Stimulated activated effector memory CD8-positive, alpha-beta T cell treated with anti-CD3 and anti-CD28 coated beads, Interleukin-12 subunit alpha, Interleukin-12 subunit beta, amount 100 ng/mL, for 72 hours (primary cell): Measurements from ENCODE around the gene TNRC6A.
A peak's percentile ranks its signal among the peaks of the same experiment; 100 is the strongest.
"Not testable (repeated sequence)": the region's sequence is repeated elsewhere in the genome, so short reads cannot be mapped to it uniquely, and the experiment has no call there.

Source experiments
- ATAC-seq: fragments of 150-1000 bp; cut with Tn5 transposase; 2 replicates; pipeline ENCODE4 v1.10.0; 2021
- DNase-seq, 2 donors: peaks; one replicate each; pipeline ENCODE4 v3.0.0; 2021 to 2022; ENCODE audit warnings: low spot score in 2 of 2
- H3K27ac Mint-ChIP-seq: one replicate; pipeline ENCODE4 v1.8.0; 2022; ENCODE audit warnings: mild to moderate bottlenecking, mixed read lengths
- H3K36me3 Mint-ChIP-seq: one replicate; pipeline ENCODE4 v1.8.0; 2022; ENCODE audit warnings: mild to moderate bottlenecking, mixed read lengths
- H3K4me1 Mint-ChIP-seq: one replicate; pipeline ENCODE4 v1.8.0; 2022; ENCODE audit warnings: mixed read lengths
- H3K4me3 Mint-ChIP-seq: one replicate; pipeline ENCODE4 v1.8.0; 2022; ENCODE audit warnings: mild to moderate bottlenecking, mixed read lengths
- H3K9me3 Mint-ChIP-seq: one replicate; pipeline ENCODE4 v1.8.0; 2022; ENCODE audit warnings: mixed read lengths

The TNRC6A gene

GRCh38 chr16:24834459-24835335 is 105.2 kb downstream of the TNRC6A start:
- peak; percentile 40 for ATAC-seq
- Mint-ChIP-seq H3K36me3 (no peaks in the 10 kb centered on the region), H3K4me3 (no peak overlapping the region), H3K27ac (no peak overlapping the region), H3K9me3 (no peaks in the 10 kb centered on the region), H3K4me1 (no peaks in the 10 kb centered on the region)
- DNase-seq, result no peak

DNA sequence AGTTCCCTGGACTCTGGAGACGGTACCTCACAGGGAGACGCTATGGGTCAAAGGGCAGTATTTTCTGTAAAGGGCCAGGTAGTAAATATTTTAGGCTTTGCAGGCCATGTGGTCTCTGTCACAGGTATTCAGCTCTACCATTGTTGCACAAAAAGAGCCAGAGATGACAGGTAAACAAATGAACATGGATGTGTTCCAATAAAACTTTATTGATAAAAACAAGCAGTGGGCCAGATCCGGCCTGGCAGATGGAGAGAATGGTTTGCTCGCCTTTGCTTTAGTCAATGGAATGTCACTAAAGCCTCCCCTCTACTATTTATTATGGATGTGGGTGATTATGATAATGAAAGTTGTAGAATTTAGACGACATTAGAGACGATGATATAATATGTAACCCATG is 107.4 kb downstream of the TNRC6A start:
- DNase-seq (no peak), ATAC-seq (no peak)
- no peaks in the 10 kb centered on the region for H3K9me3 Mint-ChIP-seq
- peaks cover 5% of the 10 kb centered on the region for H3K4me1 Mint-ChIP-seq
- H3K4me3 Mint-ChIP-seq, result no peak overlapping the region
- H3K27ac Mint-ChIP-seq, result no peak overlapping the region
- H3K36me3 Mint-ChIP-seq, result no peaks in the 10 kb centered on the region

DNA sequence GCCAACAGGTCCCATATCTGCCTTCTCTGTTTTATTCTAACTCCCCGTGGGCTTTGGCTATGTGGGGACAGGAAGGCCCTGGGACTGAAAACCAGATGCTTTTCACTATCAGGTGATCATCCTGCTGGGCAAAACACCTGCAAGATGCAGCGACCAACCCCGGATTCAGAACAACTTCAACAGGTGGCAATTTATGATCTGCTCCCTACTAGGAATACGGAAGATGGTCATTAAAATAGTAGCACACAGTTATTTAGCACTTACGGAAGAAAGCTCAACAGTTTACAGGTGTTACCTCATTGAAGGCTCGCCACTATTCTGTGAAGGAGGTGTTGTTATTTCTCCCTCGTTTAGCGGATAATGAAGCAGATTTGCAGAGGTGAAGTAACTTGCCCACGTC is 108.5 kb downstream of the TNRC6A start:
- DNase-seq (no peak), ATAC-seq (no peak)
- Mint-ChIP-seq H3K4me3 (no peak overlapping the region), H3K4me1 (peaks cover 5% of the 10 kb centered on the region), H3K36me3 (no peaks in the 10 kb centered on the region), H3K9me3 (no peaks in the 10 kb centered on the region), H3K27ac (no peak overlapping the region)

- no peak for ATAC-seq
- Mint-ChIP-seq H3K27ac (no peak overlapping the region), H3K4me1 (peaks cover 5% of the 10 kb centered on the region), H3K9me3 (no peaks in the 10 kb centered on the region), H3K36me3 (no peaks in the 10 kb centered on the region), H3K4me3 (no peak overlapping the region)
- DNase-seq, result no peak
Observed at GRCh38 chr16:24838554-24839266, 109.3 kb downstream of the TNRC6A start.

GRCh38 chr16:24839347-24839972 is 110.0 kb downstream of the TNRC6A start:
- Mint-ChIP-seq H3K36me3 (no peaks in the 10 kb centered on the region), H3K4me1 (peaks cover 9% of the 10 kb centered on the region), H3K27ac (no peak overlapping the region), H3K9me3 (no peaks in the 10 kb centered on the region), H3K4me3 (no peak overlapping the region)
- ATAC-seq, result no peak
- no peak for DNase-seq

DNA sequence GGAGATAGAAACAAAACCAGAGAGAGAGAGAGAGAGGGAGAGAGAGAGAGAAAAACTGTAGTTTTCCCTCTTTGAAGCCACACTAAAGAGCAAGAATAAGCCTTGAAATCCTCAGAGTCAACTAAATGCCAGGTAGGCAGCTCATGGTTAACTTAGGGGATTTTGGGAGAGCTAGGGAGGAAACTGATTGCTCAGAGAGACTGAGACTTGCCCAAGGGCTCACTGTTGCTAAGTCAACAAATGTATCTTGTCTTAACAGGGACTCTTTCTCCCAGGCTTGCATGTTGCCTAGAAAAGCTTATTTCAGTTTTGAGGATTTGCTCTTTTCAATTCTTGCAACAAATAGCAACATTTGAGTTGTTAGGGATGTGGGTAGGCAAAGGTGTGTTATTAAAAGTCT is 111.8 kb downstream of the TNRC6A start:
- ATAC-seq, result no peak
- Mint-ChIP-seq H3K27ac (no peak overlapping the region), H3K36me3 (no peaks in the 10 kb centered on the region), H3K4me1 (peaks cover 11% of the 10 kb centered on the region), H3K9me3 (no peaks in the 10 kb centered on the region), H3K4me3 (no peak overlapping the region)
- no peak for DNase-seq

DNA sequence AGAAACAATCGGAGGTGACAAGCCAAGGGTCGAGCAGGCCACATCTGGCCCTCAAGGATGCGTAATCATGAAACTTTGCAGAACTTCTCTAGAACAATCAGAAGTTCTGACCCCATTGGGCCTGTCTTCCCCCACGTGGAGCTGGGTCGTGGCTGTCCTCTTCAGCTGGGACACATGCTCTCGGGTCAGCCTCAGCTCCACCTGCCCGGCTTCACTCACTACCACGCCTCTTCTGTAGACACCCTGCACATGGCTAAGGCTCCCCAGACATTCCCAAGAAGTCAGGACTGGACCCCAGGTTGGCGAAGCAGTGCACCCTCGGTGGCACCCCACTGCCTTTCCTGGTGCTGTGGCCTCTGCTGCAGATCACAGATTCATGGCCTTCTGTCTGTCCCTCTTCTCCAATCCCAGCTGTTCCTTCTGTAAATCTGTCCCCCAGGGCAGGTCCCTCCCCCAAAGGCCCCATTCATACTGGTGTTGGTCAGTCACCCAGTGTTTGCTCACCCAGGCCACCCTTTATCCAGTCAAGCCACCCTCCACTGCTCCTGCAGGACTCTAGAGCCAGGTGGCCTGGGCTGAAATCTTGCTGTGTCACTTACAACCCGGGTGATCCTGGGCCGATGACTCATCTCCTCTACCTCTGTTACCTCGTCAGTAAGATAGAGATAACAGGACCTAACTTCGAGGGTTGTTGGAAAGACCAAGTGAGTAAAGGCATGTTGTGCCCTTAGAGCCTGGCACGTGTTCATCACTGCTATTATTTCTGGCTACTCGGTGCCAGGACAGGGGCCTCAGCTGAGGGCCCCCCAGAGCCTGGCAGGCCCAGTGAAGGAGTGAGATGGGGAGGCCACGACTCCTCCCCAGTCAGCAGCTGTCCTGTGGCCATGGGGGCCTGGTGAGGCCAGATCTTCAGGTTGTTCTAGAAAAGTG is 114.9 kb downstream of the TNRC6A start:
- DNase-seq (no peak), ATAC-seq (peak; percentile 68)
- peaks cover 11% of the 10 kb centered on the region for H3K4me1 Mint-ChIP-seq
- no peaks in the 10 kb centered on the region for H3K36me3 Mint-ChIP-seq
- no peaks in the 10 kb centered on the region for H3K9me3 Mint-ChIP-seq
- no peak overlapping the region for H3K4me3 Mint-ChIP-seq
- H3K27ac Mint-ChIP-seq, result no peak overlapping the region

DNA sequence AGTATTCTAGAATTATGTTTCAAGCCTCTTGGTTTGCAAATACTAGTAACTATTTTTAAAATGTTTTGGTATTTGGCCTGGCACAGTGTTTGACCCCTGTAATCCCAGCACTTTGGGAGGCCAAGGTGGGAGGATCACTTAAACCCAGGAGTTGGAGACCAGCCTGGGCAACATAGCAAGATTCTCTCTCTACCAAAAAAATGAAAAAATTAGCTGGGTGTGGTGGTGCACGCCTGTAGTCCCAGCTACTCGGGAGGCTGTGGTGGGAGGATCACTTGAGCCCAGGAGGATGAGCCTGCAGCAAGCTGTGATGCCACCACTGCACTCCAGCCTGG is 115.5 kb downstream of the TNRC6A start:
- ATAC-seq, H3K27ac Mint-ChIP-seq: not testable (repeated sequence)

DNA sequence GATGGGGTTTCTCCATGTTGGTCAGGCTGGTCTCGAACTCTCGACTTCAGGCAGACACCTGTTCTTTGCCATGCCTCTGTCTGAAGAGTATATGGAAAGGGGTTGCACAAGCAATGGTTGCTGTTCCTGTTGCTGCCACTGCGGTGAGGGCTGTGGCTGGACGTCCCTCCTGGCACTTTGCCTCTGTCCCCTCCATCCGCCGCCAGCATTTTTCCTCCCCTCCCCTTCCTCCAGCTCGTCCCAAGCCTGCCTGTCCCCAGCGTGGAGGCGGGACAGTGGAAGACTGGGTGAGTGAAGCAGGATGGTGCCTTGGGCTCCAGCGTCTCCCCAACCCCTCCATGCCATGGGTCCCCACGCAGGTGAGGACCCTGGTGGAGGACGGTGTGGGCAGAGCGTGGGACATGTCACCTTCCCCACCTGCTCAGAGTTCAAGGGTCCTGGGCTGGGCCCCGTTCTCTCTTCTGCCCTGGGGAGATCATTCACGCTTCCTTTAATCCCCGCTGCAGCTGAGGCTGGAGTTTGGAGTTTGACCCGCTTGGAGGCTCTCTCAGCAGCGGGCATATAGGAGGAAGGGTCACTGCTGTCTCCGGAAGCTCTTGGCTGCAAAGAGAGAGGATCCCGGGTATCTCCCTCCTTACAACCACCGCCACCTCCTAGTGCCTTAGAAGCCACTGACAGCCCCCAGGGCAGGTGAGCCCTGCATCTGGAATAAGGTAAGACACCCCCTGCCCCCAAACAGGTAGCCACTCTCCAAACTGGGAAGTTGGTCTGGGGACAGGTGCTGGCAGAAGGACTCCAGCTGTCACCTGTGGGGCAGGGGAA is 116.5 kb downstream of the TNRC6A start, which contains the start of gene SLC5A11:
Gene SLC5A11 (plus strand): TSS at position 238 of the 822 bp plus-strand sequence. CDS start 12,681 bp downstream, outside the sequence.
- DNase-seq, result no peak
- no peaks in the 10 kb centered on the region for H3K9me3 Mint-ChIP-seq
- peaks cover 13% of the 10 kb centered on the region for H3K4me1 Mint-ChIP-seq
- no peak for ATAC-seq
- H3K27ac Mint-ChIP-seq, result no peak within 1 kb of the TSS
- no peaks in the 10 kb centered on the region for H3K36me3 Mint-ChIP-seq
- no peak within 1 kb of the TSS for H3K4me3 Mint-ChIP-seq

More for the DNA sequence above, 115.5 kb downstream of the TNRC6A start:
- DNase-seq, H3K9me3 Mint-ChIP-seq, H3K4me3 Mint-ChIP-seq, H3K36me3 Mint-ChIP-seq: not testable (repeated sequence)
- peaks cover 11% of the 10 kb centered on the region for H3K4me1 Mint-ChIP-seq

GRCh38 chr16:24846548-24847357 is 117.3 kb downstream of the TNRC6A start:
- no peak for ATAC-seq
- Mint-ChIP-seq H3K27ac (no peak overlapping the region), H3K36me3 (peaks cover 3% of the 10 kb centered on the region), H3K4me1 (peaks cover 17% of the 10 kb centered on the region), H3K9me3 (no peaks in the 10 kb centered on the region), H3K4me3 (no peak overlapping the region)
- DNase-seq, result no peak

DNA sequence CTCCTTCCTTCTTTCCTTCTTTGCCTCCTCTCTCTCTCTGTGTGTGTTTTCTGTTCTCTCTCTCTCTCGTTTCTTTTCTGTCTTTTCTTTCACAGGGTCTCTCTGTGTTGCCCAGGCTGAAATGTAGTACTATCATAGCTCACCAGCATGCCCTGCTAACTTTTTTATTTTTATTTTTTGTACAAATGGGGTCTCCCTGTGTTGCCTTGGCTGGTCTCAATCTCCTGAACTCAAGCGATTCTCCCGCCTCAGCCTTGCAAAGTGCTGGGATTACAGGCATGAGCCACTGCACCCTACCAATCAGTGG is 117.9 kb downstream of the TNRC6A start:
- no peak overlapping the region for H3K4me3 Mint-ChIP-seq
- ATAC-seq (no peak), DNase-seq (no peak)
- H3K36me3 Mint-ChIP-seq, result peaks cover 8% of the 10 kb centered on the region
- H3K9me3 Mint-ChIP-seq, result no peaks in the 10 kb centered on the region
- H3K4me1 Mint-ChIP-seq, result peaks cover 23% of the 10 kb centered on the region
- H3K27ac Mint-ChIP-seq, result no peak overlapping the region

DNA sequence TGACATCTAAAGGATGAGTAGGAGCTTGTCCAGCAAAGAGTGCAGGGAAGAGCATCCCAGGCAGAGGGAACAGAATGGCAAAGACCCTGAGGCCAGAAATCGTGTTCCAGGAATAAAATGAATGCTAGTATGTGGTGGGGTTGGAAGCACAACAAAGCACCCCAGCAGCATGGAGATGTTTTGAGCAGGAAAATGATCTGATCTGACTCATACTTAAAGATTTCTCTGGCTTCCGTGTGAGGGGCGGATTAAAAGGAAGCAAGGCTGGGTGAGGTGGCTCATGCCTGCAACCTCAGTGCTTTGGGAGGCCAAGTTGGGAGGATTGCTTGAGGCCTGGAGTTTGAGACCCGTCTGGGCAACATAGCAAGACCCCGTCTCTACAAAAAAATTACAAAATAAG is 118.6 kb downstream of the TNRC6A start:
- DNase-seq (no peak), ATAC-seq (no peak)
- H3K4me3 Mint-ChIP-seq, result no peak overlapping the region
- H3K27ac Mint-ChIP-seq, result no peak overlapping the region
- H3K9me3 Mint-ChIP-seq, result no peaks in the 10 kb centered on the region
- peaks cover 23% of the 10 kb centered on the region for H3K4me1 Mint-ChIP-seq
- H3K36me3 Mint-ChIP-seq, result peaks cover 8% of the 10 kb centered on the region

DNA sequence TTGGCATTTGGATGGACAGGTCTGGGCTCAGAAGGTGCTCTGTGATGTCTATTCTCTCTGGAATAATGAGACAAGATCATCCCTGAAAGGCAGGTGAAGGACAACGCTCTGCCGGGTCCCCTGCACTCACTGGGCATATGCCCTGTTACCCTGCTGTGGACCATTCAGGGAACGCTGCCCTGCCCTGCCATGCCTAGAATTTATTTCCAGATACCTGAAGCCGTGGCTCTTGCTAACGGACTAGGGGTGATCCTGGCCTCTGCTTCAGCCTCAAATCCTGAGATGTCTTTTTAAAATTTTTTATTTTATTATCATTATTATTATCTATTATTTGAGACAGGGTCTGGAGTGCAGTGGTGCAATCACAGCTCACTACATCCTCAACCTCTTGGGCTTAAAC is 120.2 kb downstream of the TNRC6A start:
- DNase-seq (no peak), ATAC-seq (no peak)
- Mint-ChIP-seq H3K27ac (no peak overlapping the region), H3K4me3 (no peak overlapping the region), H3K4me1 (peaks cover 18% of the 10 kb centered on the region), H3K9me3 (no peaks in the 10 kb centered on the region), H3K36me3 (peaks cover 8% of the 10 kb centered on the region)
